Mesenchymal stem cell (in vitro differentiated cells and primary cell): ENCODE results near the gene AP4E1.

Experiments used
- DNase-seq: peaks from one replicate; pipeline ENCODE4 v3.0.0-alpha.2; 2013
- H2AFZ ChIP-seq: one replicate; pipeline ENCODE4 v1.6.1; 2013; ENCODE audit warnings: low read depth, mild to moderate bottlenecking, control low read depth, inconsistent platforms, low read length, moderate library complexity
- H2AK5ac ChIP-seq: 2 replicates; pipeline ENCODE4 v1.6.1; 2013; ENCODE audit warnings: low read length, moderate library complexity, mild to moderate bottlenecking, inconsistent platforms; ENCODE audit not compliant: severe bottlenecking
- H2BK120ac ChIP-seq: one replicate; pipeline ENCODE4 v1.6.1; 2013; ENCODE audit warnings: low read depth, mild to moderate bottlenecking, inconsistent platforms, low read length, moderate library complexity
- H2BK12ac ChIP-seq, 2 experiments: one replicate each; pipeline ENCODE4 v1.6.1; 2013; ENCODE audit warnings: inconsistent platforms in 2 of 2, low read length in 2 of 2, mild to moderate bottlenecking in 2 of 2, moderate library complexity in 2 of 2, control low read depth in 1 of 2
- H2BK15ac ChIP-seq: one replicate; pipeline ENCODE4 v1.6.1; 2013; ENCODE audit warnings: mild to moderate bottlenecking, low read depth, inconsistent platforms; ENCODE audit not compliant: poor library complexity, severe bottlenecking
- H2BK5ac ChIP-seq: 2 replicates; pipeline ENCODE4 v1.6.1; 2013; ENCODE audit warnings: low read depth, mild to moderate bottlenecking, low read length, control low read depth, inconsistent platforms; ENCODE audit not compliant: poor library complexity, severe bottlenecking
- H3K14ac ChIP-seq, 2 experiments: one replicate each; pipeline ENCODE4 v1.6.1; 2013; ENCODE audit warnings: inconsistent platforms in 2 of 2, low read length in 2 of 2, control low read depth in 1 of 2, mild to moderate bottlenecking in 1 of 2, moderate library complexity in 1 of 2
- H3K18ac ChIP-seq, 2 experiments: one replicate each; pipeline ENCODE4 v1.6.1; 2013; ENCODE audit warnings: inconsistent platforms in 2 of 2, low read length in 2 of 2, control low read depth in 1 of 2, low read depth in 1 of 2, mild to moderate bottlenecking in 1 of 2
- H3K23ac ChIP-seq, 2 experiments: one replicate each; pipeline ENCODE4 v1.6.1; 2013; ENCODE audit warnings: inconsistent platforms in 2 of 2, low read length in 2 of 2, mild to moderate bottlenecking in 2 of 2, moderate library complexity in 2 of 2, control low read depth in 1 of 2
- H3K27ac ChIP-seq: 2 replicates; pipeline ENCODE4 v1.5.1; 2013; ENCODE audit warnings: mild to moderate bottlenecking, moderate library complexity, low read length, control low read depth, inconsistent platforms; ENCODE audit not compliant: poor library complexity, severe bottlenecking
- H3K27me3 ChIP-seq, 2 experiments: 2 replicates each; pipeline versions ENCODE4 v1.6.1 to v1.7.0; 2013; ENCODE audit warnings: low read length in 2 of 2, mild to moderate bottlenecking in 2 of 2, moderate library complexity in 2 of 2, control low read depth in 1 of 2, inconsistent platforms in 1 of 2; ENCODE audit not compliant: control insufficient read depth in 1 of 2, insufficient read depth in 1 of 2
- H3K36me3 ChIP-seq, 2 experiments: 2 replicates each; pipeline versions ENCODE4 v1.6.1 to v1.7.0; 2013; ENCODE audit warnings: low read length in 2 of 2, control low read depth in 1 of 2, inconsistent platforms in 1 of 2, low read depth in 1 of 2, mild to moderate bottlenecking in 1 of 2; ENCODE audit not compliant: insufficient read depth in 2 of 2, control insufficient read depth in 1 of 2
- H3K4ac ChIP-seq, 2 experiments: one replicate each; pipeline ENCODE4 v1.6.1; 2013; ENCODE audit warnings: inconsistent platforms in 2 of 2, low read length in 2 of 2, mild to moderate bottlenecking in 2 of 2, moderate library complexity in 2 of 2, control low read depth in 1 of 2, low read depth in 1 of 2
- H3K4me1 ChIP-seq: 2 replicates; pipeline ENCODE4 v1.6.1; 2013; ENCODE audit warnings: low read depth, low read length, control low read depth; ENCODE audit not compliant: control insufficient read depth, insufficient read depth
- H3K4me2 ChIP-seq: 2 replicates; pipeline ENCODE4 v1.6.1; 2013; ENCODE audit warnings: low read length, mild to moderate bottlenecking, inconsistent platforms; ENCODE audit not compliant: poor library complexity, severe bottlenecking
- H3K4me3 ChIP-seq, 2 experiments: 2 replicates each; pipeline versions ENCODE4 v1.5.1 to v1.7.0; 2013; ENCODE audit warnings: low read length in 2 of 2, mild to moderate bottlenecking in 2 of 2, control low read depth in 1 of 2, low read depth in 1 of 2; ENCODE audit not compliant: insufficient read depth in 1 of 2
- H3K79me1 ChIP-seq: replicated peaks from 2 replicates; pipeline ENCODE4 v1.6.1; 2013; ENCODE audit warnings: mild to moderate bottlenecking, control low read depth, low read length, inconsistent platforms; ENCODE audit not compliant: poor library complexity, severe bottlenecking
- H3K9ac ChIP-seq: 2 replicates; pipeline ENCODE4 v1.7.0; 2013; ENCODE audit warnings: mild to moderate bottlenecking, low read length, moderate library complexity
- H3K9me3 ChIP-seq: 2 replicates; pipeline ENCODE4 v1.7.0; 2013; ENCODE audit warnings: mild to moderate bottlenecking, low read length; ENCODE audit not compliant: control insufficient read depth
- H4K8ac ChIP-seq: one replicate; pipeline ENCODE4 v1.6.1; 2013; ENCODE audit warnings: inconsistent platforms, mild to moderate bottlenecking, low read length, moderate library complexity
- H4K91ac ChIP-seq: one replicate; pipeline ENCODE4 v1.6.1; 2013; ENCODE audit warnings: mild to moderate bottlenecking, low read length, inconsistent platforms
- WGBS: methylation state at CpG from one replicate; pipeline ENCODE4 v1.1.7; 2013; ENCODE audit warnings: mixed read lengths; 5-methylcytosine and 5-hydroxymethylcytosine counted together

Gene AP4E1

DNA sequence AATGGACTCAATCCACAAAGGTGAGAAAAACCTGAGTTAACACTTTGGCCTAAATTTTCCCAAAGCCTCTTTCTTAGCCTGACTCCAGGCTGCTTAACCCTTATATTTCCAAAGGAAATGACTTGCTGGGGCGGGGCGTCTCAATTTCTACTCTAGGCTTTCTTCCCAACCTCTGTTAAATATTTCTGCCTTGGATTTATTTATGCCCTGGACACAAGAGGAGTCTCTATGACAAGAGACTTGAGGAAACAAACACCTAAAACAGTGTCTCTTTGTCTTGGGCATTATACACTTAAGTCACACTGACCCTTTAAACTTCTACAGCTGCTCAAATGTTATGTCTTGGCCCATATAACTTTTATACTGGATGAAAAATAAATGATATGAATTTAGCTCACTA is 28.3 kb upstream of the AP4E1 start:
- H3K4me2 ChIP-seq = no peak overlapping the region
- no peak overlapping the region for H3K4me3 ChIP-seq
- H2AK5ac ChIP-seq = no peak overlapping the region
- H3K4me1 ChIP-seq = peaks cover 8% of the 10 kb centered on the region
- H3K9ac ChIP-seq = peak overlapping the region; percentile 63
- H4K91ac ChIP-seq = no peak overlapping the region
- WGBS = no CpG with 5 or more reads among the region's 2 CpGs
- no peak overlapping the region for H3K23ac ChIP-seq
- no peak overlapping the region for H2AFZ ChIP-seq
- no peak overlapping the region for H3K14ac ChIP-seq
- H3K9me3 ChIP-seq = no peaks in the 10 kb centered on the region
- DNase-seq = no peak
- no peak overlapping the region for H3K27ac ChIP-seq
- no peak overlapping the region for H2BK15ac ChIP-seq
- no peak overlapping the region for H2BK12ac ChIP-seq
- no peak overlapping the region for H4K8ac ChIP-seq
- peak overlapping the region in 1 of 2 experiments; percentile 65 for H3K18ac ChIP-seq
- no peak overlapping the region for H2BK120ac ChIP-seq
- no peaks in the 10 kb centered on the region for H3K27me3 ChIP-seq
- no peaks in the 10 kb centered on the region for H3K36me3 ChIP-seq
- H3K79me1 ChIP-seq = no peaks in the 10 kb centered on the region
- H3K4ac ChIP-seq = no peak overlapping the region
- no peak overlapping the region for H2BK5ac ChIP-seq

DNA sequence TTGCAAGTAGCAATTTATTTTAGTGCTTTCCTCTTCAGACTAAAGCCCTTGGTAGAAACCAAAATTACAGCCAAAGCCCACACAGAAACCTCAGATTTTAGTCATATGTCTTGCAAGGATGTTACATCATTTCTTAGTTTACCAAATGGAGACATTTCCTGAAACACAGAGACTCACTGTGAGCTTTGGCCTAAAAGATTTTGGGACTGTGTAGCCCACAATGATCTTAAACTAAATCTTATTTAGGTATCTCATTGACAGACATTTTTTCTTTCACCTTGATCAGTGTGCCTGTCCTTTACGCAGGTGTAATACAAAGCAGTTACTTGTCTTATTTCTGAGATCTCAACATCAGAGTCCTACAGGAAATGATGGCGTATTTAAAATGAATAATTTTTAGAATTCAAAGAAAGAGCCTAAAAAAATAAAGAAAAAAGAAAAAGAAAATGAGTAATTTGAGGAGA is 27.8 kb upstream of the AP4E1 start:
- Histone ChIP-seq H3K4me3 (no peak overlapping the region), H2BK12ac (no peak overlapping the region), H2AFZ (no peak overlapping the region), H3K9ac (peak overlapping the region; percentile 63), H3K4ac (no peak overlapping the region), H3K4me2 (no peak overlapping the region), H3K18ac (no peak overlapping the region), H3K27ac (no peak overlapping the region), H2BK5ac (no peak overlapping the region), H3K36me3 (no peaks in the 10 kb centered on the region), H3K4me1 (peaks cover 10% of the 10 kb centered on the region), H2AK5ac (no peak overlapping the region), H2BK15ac (no peak overlapping the region), H4K8ac (no peak overlapping the region), H3K14ac (no peak overlapping the region), H2BK120ac (no peak overlapping the region), H3K9me3 (no peaks in the 10 kb centered on the region), H3K23ac (no peak overlapping the region), H4K91ac (no peak overlapping the region), H3K27me3 (no peaks in the 10 kb centered on the region), H3K79me1 (no peaks in the 10 kb centered on the region)
- DNase-seq = peak; percentile 65
- WGBS = no CpG with 5 or more reads among the region's 2 CpGs

DNA sequence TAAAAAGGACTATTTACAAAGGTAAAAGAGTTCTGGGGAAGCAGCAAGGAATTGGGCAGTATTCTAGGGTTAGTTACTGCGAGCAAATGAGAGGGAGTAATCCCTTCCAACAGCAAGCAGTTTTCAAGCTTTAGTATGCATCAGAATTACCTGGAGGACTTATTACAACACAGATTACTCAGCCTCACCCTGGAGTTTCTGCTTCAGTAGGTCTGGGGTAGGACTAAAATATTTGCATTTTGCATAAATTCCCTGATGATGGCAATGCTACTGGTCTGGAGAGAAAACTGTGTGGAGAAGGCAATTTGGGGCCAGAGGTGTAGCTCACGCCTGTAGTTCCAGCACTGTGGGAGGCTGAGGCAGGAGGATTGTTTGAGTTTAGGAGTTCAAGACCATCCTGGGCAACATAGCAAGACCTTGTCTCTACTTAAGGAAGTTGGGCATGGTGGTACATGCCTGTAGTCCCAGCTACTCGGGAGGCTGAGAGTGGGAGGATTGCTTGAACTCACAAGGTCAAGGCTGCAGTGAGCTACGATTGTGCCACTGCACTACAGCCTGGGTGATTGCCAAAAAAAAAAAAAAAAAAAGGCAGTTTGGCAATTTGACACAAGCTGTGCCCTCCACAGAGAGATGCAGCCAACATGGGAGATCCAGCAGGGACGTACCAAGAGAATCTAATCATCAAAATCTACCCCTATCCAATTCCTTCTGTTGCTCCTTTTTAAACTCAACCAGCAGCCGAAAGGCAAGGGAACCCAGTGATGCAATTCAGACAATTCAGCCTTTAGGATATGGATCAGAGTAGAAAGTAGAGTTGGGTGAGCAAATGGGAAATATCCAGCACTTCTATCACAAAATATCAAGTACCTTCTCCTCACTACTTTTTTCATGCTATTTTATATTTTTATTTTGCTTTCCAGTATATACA is 27.1 kb upstream of the AP4E1 start:
- Histone ChIP-seq H3K9me3 (no peaks in the 10 kb centered on the region), H3K36me3 (no peaks in the 10 kb centered on the region), H3K18ac (peak overlapping the region in 1 of 2 experiments; percentile 16), H3K4me2 (no peak overlapping the region), H2BK5ac (no peak overlapping the region), H4K91ac (no peak overlapping the region), H2BK12ac (no peak overlapping the region), H4K8ac (peak overlapping the region; percentile 57), H3K23ac (no peak overlapping the region), H3K4me3 (no peak overlapping the region), H2BK120ac (peak overlapping the region; percentile 4), H2AK5ac (peak overlapping the region; percentile 53), H3K9ac (peak overlapping the region; percentile 63), H3K14ac (no peak overlapping the region), H3K79me1 (no peaks in the 10 kb centered on the region), H3K4me1 (peaks cover 8% of the 10 kb centered on the region), H2AFZ (no peak overlapping the region), H3K27ac (no peak overlapping the region), H2BK15ac (no peak overlapping the region), H3K4ac (peak overlapping the region in 1 of 2 experiments; percentile 52), H3K27me3 (no peaks in the 10 kb centered on the region)
- DNase-seq = no peak
- WGBS = 74% methylated on average over 4 of the region's 6 CpGs

DNA sequence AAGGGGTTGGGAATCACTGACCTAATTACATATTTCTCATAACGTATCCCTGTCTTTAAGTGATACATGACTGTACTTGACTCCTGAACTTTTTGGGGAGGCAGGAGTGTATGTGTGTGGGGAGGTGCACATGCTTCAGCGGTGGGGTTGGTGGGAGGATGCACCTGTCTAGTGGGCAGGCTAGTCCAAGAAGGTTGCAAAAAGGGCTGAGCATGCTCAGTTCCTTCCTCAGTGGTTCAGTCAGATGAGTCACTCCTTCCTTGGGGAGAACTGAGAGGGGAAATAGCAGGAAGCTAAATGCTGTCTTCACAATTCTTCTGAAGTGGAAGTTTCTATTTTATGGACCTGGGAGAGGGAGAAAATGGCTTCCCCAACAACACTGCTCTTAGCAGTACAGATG is 24.6 kb upstream of the AP4E1 start:
- WGBS = 79% methylated on average over 2 of the region's 2 CpGs
- peak overlapping the region; percentile 99 for H3K27ac ChIP-seq
- H3K4me1 ChIP-seq = peaks cover 6% of the 10 kb centered on the region
- no peak overlapping the region for H3K14ac ChIP-seq
- no peaks in the 10 kb centered on the region for H3K79me1 ChIP-seq
- H4K8ac ChIP-seq = no peak overlapping the region
- H2AFZ ChIP-seq = no peak overlapping the region
- H3K27me3 ChIP-seq = no peaks in the 10 kb centered on the region
- H4K91ac ChIP-seq = no peak overlapping the region
- no peak overlapping the region for H2BK5ac ChIP-seq
- no peak overlapping the region for H3K18ac ChIP-seq
- peak overlapping the region; percentile 72 for H3K9ac ChIP-seq
- H2BK12ac ChIP-seq = no peak overlapping the region
- H3K4me2 ChIP-seq = no peak overlapping the region
- no peak overlapping the region for H3K4ac ChIP-seq
- peak; percentile 64 for DNase-seq
- H3K4me3 ChIP-seq = peak overlapping the region in 1 of 2 experiments; percentile 43
- H2BK120ac ChIP-seq = no peak overlapping the region
- H3K36me3 ChIP-seq = no peaks in the 10 kb centered on the region
- H2AK5ac ChIP-seq = no peak overlapping the region
- no peak overlapping the region for H2BK15ac ChIP-seq
- no peaks in the 10 kb centered on the region for H3K9me3 ChIP-seq
- H3K23ac ChIP-seq = peak overlapping the region in 1 of 2 experiments; percentile 60
